ENCODE data around the gene NCKAP5.
"Not testable (repeated sequence)": the region's sequence is repeated elsewhere in the genome, so short reads cannot be mapped to it uniquely, and the experiment has no call there.

NCKAP5 gene

DNA sequence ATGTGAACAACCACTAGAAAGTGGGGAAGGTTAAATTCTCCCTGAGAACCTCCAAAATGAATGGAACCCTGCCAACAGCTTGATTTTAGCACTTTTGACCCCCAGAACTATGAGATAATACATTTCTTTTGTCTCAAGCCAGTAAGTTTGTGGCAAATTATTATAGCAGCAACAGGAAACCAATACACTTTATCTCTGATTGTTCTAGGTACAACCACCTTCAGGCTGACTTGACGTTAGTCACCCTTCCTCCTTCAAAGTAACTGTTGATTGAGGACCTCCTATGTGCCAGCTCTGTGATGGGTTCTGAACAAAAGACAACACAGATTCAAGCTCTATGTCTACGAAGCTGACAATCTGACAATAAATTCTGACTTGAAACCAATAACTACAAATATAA, 318.9 kb downstream of the NCKAP5 start:
- no peak for DNase-seq

DNA sequence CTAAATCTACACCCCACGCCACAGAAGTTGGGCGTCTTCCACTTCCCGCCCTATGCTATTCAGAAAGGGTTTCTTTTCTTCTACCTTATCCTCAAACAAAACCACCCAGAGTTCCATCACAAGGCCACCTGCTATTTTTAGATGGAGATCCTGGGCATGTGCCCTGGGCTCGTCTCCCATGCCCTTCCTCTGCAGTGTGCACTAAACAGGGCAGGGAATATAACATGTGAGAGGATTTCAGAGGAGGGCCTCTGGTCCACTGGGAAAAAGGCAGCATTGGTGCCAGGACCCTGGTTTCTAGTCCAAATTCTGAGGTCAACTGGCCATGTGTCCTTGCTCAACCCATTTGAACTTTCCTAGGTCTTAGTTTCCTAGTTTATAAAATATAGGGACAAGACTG, 320.0 kb downstream of the NCKAP5 start:
- no peak for DNase-seq

DNA sequence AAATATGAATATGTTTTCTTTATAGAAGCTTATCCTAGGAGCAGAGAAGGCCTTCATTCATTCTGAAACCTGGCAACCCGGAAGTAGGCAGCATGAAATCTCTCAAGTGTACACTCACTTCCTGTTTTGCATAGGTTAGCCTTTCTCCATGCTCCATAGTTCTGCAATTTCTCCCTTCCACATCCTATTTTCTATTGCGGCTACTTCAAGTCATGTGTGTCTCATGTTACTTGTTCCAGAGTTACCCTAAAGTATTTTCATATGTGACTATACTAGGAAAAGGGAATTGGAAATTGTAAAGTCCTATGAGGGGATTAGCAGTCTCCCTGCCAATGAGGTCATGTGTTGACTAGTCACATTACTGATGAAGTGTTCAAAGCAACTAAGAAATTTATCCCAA, 320.6 kb downstream of the NCKAP5 start:
- no peak for DNase-seq

DNA sequence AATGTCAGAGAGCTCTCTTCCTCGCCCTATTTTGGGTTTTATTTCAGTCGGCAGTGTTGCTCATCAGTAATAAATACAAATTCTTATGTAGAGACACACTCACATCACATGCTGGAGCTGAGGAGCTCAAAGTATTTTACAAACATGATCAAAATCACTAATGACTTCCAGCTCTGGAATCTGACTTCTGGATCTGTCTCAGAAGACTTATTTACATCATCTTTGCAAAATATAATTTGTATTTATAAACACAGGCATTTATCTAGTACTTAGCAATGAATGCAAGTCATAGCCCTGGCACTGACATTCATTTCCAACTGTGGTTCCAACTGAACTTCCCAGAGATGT, 327.1 kb downstream of the NCKAP5 start:
- no peak for DNase-seq

DNA sequence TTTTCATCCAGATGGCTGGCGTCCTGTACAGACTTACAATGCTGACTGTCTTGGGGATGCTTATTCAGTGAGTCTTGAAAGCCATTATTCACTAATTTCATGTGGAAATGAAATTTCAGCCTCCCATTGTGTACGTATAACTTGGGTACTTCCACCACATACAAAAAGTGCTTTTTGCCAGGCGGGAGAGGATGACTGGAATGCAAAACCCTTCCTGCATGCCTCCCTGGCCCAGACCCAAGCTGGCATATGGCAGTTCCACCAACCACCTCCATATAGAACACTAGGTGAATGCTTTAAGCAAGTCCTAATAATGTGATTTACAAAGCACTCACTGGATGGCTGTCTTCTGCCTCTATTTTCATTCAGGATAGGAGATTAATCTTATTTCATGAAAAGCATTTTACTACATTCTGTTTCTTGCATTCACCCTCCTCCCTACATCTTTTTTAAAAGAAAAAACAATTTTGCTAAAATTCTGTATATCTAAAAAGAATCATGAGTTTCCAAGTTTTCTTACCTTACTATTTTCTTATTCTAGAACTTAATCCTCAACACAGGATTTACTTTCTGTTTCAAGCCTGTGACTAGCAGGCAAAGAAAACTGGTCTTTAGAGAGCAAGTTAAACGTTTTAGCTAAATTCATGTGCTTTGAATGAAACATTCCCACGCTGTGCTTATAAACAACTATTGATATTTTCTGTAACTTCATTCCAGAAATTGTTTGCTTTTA, 327.6 kb downstream of the NCKAP5 start:
- DNase-seq = no peak

DNA sequence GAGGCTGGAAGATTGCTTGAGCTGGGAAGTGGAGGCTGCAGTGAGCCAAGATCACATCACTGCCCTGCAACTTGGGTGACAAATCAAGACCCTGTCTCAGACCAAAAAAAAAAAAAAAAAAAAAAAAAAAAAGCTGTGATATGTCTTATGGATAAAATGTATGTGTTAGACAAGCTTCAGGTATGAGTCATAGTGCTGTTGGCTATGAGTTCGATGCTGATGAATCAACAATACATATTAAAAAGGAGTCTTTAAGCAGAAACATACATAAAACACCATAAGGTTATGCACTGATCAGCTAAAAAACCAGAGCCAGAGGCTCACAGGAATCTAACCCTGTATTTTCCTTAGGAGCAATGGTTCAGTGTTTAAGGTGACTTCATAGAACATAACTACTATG, 332.3 kb downstream of the NCKAP5 start:
- DNase-seq = no peak

DNA sequence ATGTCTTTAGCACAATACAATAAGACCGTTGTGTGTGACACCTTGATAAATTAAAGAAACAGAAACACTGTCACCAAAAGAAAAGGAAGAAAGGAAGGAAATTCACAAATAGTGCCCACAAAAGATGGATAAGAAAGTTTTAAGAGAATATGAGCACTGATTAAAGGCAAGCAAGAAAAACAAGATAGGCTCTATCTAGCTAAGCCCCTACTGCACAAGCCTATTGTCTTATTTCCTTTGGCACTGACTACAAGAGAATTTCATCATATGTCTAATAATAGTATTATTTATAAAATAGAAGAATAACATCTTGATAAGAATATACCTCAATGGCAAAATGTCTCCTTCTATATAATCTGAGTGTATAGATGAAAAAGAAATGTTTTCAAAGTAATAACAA, 335.7 kb downstream of the NCKAP5 start:
- DNase-seq = no peak

DNA sequence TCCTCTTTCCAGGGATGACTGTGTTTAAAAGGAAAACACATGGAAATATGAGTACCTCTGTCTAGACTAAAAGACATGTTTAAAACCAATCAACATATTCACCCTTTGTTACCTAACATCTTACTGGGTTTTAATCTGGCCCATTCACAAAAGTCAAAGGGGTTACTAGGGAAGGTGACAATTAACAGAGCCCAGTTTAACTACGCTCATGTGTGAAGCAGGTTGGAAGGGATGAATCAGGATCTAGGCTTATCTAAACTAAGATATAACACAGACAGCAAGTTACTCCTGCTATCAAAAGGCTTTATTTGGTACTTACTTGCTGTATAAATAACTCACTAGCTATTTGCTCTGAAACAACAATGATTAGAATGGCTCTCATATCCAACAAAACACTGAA, 337.0 kb downstream of the NCKAP5 start:
- no peak for DNase-seq

DNA sequence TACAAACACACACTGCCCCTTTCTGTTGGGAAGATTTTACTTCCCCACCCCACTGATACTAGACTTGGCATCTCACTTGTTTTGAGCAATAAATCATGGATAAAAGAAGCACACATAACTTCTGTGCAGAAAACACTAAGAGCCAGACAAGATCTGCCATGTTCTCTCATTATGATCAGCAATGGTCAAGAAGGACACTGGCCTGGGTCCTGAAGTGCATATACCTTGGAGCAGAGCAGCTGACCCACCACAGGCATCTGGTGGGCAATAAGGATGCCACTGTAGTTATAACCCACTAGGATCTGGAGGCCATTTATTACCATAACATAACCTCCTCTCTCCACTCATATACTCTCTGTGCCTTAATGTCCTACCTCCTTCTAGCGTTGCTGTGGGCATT, 338.3 kb downstream of the NCKAP5 start:
- no peak for DNase-seq

DNA sequence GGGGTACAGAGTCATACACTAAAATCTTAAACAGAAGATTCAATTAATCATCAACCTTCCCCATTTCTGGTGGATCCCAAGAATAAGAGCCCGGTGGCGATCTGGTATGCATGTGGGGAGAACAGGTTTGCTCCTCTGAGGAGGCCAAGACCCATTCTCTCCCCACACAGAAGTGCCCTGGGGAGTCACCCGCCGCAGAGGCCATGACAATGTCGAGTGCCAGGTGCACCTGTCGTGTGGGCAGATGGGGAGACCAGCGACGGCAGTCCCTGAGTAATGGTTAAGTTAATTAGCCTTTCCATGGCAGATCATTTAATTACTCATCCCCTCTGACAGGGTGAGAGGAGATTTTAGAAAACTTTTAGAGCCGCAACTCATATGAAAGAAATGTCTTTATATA, 345.0 kb downstream of the NCKAP5 start:
- DNase-seq = no peak

DNA sequence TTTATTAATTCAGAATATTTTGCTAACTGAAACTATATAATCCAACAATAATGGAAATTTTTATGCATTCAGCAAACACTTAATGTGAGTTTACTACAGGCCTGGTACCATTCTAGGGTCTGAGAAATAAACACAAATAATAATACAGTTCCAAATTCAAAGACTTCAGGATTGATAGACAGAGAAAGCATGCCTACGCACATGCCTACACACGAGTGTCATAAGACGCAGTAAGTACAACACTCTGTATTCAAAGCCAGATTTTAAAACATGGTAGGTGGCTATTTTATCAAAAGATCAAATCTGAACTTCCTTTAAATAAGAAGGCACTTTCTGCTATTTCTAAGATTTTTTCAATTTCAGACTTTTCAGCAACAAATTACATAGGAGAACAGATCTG, 346.9 kb downstream of the NCKAP5 start:
- DNase-seq = no peak

DNA sequence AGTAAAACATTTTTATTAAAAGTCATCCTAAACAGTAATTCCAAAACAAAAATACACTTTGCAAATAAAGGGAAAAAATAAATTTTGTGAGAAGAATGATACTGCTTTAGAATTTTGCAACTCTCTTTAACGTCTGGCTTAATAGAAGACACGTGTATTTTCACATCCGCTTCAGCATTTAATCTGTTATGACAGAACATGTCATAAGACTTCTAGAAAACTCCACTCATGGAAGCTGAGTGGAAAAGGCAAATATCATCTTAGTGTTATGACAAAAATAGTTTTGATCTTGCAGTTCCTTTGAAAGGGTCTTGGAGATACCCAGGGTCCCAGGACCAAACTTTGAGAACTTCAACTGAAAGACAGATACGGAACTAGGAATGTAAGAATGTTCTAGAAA, 350.1 kb downstream of the NCKAP5 start:
- DNase-seq = no peak

DNA sequence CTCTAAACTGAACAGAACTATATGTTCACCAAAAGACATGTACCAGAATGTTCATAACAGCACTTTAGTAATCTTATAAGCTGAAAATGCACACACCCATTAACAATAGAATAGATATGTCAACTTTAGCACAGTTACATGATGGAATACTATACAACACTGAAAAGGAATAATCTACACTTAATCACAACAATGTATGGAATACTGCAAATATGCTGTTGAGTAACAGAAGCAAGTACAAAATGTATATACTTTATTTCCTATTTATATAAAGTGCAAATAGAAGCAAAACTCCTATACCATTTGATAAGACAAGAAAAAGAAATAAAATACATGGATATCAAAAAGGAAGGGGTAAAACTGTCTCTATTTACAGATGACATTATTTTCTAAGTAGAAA, 352.8 kb downstream of the NCKAP5 start:
- DNase-seq = no peak

DNA sequence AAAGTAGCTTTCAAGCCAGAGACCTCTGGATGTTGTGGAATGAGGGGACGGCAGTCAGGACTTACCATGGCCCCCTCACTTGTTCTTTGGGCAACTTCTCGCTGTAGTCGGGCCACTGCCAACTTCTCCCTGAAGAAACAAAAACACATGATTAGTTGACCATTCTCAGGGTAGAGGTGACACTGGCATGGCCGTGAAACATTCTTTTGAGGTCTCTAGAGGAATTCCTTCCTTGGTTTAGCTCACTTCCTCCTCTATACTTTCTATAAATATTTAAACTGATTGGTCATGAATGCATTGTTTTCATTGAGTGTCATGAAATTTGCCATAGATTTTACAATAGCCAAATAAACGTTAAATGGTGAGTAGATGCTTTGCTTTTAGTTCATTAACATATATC, 354.6 kb downstream of the NCKAP5 start:
- DNase-seq = no peak

DNA sequence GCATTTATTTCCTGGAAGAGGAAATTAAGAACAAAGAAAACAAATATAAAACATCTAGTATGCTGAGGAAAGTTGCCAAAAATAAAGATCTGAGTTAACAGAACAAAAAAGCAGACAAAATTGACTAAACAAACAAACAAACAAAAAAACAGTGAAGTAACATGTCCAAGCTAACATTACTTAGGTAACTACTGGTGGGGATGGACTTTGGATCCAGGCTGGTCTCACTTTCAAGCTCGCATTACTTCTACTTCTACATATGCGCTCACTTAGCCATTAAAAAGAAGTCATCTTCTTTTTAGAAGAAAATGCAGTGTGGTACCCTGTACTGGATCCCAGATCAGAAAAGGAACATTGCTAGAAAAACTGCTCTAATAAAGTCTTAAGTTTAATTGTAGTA, 358.9 kb downstream of the NCKAP5 start:
- DNase-seq = no peak

DNA sequence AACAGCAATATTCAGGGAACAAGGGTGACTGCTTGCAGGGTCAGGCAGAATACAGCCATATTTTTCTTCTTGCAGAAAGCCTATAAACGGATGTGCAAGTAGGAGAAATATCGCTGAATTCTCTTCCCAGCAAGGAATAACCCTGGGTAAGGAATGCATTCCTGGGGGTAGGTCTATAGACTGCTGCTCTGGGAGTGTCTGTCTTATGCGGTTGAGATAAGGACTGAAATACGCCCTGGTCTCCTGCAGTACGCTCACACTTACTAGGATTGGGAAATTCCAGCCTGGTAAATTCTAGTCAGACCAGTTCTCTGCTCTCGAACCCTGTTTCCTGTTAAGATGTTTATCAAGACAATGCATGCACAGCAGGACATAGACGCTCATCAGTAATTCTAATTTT, 361.6 kb downstream of the NCKAP5 start:
- DNase-seq = not testable (repeated sequence)

DNA sequence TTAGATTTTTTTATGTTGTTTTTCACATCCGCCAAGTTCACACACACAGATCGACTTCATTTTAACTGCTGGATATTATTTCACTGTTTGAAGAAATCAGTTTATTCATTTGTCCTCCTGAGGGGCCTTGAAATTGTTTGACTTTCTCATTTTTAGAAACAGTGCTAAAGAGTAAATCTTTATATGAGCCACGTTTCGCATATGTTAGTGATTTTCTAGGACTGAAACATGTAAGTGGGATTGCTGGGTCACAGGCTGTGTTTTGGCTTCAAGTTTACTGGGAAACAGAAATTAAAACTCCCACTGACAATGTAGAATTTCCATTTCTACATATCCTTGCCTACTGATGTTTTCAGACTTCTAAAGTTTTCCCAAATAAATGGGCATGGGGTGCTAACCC, 363.8 kb downstream of the NCKAP5 start:
- no peak for DNase-seq

DNA sequence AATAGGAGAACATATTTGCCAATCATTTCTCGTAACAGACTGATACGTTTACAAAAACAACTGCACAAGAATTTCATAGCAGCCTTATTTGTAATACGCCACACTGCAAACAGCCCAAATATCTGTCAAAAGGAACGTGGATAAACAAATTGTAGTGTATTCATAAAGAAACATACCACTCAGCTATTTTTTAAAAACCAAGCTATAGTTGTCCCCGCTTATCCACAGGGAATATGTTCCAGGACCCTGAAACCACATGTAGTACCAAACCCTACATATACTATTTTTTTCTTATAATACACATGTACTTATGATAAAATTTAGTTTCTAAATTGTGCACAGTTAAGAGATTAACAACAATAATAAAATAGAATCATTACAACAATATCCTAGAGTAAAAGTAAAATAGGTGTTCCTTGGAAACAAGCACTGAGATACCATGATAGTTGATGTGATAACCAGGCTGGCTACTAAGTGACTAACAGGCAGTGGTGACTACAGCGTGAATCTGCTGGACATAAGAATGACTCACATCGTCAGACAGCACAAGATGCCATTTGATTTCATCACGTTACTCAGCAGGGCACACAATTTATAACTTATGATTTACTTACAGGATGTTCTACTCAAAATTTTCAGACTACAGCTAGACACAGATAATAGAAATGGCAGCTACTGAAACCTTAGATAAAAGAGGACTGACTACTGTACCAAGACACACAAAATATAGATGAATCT, 367.4 kb downstream of the NCKAP5 start:
- no peak for DNase-seq

DNA sequence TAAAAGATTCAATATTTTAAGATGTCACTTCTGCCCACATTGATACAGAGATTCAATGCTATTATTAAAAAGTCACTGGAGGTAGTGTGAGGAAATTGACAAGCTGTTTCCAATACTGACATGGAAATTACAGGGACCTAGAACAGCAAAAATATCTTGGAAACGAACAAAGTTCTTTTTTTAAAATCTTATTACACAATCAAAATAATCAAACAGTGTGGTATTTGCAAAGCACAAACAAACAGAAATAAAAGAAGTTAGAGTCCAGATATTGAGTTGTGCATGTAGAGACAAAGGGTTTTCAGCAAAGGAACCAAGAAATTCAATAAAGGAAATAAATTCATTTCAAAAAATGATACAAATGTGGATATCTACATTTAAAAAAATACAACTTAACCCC, 369.6 kb downstream of the NCKAP5 start:
- DNase-seq = no peak

DNA sequence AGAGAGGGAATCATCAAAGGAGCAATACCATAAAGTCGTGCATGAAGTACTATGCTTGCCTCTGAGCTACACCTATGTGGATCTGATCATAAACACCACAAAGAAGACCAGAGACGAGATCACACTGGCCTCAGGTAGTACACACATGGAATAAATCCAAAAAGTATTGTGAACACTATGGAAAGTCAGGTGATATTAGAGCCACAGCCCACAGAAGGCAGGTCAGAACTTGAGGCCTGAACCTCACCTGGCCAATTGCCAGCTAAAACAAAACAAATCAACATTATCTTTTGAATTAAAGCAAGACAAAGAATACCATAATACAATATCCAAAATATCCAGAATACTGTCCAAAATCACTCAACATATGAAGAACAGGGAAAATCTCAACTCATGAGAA, 371.1 kb downstream of the NCKAP5 start:
- DNase-seq = no peak

DNA sequence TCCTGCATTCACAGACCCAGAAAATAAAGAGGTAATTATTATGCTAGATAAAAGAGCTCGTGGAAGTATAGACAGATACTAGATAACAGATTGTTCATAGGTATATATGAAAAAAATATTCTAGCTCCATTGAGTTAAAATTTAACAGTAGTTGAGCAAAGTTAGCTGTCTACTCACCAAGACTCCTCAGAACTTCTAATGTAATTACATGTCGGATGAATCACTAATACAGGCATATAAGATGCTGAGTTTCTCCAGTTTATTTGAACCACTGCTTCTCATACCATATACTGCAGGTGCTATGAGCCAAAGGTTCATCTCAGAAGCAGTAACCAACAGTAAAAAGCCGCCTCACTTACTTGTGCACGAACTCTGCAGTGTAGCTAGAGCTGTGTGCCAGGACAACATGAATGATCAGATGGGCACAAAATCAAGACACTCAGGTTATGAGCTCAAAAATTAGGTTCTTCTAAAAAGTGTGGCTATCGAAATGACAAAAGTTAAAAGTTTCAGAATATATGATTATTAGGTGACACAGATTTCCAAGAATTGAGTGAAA, 373.4 kb downstream of the NCKAP5 start:
- DNase-seq = no peak

DNA sequence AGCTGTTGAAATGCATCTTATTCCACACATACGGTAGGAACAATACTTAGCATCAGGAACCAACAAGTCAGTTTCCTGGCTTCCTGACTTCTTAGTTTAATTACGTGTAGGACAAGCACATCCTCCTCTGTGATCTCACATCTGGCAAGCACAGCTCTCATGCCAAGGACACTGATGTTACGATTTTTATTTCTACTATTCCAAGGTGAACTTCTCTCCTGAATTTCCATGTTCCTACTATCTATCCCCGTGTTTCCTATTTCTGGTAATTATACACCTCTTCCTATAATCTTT, 374.0 kb downstream of the NCKAP5 start:
- no peak for DNase-seq

DNA sequence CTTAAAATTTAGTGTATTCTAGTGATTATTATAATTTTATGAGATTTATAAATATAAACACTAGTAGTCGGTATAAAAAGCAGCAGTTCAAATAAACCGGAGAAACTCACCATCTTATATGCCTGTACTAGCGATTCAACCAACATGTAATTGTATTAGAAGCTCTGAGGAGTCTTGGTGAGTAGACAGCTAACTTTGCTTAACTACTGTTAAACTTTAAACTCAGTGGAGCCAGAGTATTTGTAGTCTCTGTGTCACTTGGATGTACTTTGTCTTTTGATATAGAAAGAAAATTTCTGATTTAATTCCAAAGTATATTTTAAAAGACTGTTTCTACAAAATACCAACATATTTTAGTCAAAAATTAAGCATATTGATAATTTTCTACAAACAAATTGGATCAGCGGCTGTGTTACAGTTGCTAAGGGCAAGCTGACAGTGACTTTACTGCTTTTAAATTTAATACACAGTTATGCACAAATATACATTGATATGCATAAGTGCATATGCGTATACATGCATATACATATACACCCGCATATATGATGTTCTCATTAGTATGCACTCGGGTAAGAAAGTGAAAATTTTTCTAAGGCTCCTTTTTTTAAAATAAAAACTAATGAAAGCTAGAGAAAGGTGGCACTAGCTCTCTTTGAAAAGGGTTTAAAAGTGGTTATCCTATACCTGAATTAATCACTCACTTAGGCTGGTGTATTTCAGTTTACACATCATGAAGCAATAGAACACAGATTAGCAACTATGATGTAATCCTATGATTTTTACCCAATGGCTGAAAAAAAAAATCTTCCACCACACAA, 374.5 kb downstream of the NCKAP5 start:
- no peak for DNase-seq

DNA sequence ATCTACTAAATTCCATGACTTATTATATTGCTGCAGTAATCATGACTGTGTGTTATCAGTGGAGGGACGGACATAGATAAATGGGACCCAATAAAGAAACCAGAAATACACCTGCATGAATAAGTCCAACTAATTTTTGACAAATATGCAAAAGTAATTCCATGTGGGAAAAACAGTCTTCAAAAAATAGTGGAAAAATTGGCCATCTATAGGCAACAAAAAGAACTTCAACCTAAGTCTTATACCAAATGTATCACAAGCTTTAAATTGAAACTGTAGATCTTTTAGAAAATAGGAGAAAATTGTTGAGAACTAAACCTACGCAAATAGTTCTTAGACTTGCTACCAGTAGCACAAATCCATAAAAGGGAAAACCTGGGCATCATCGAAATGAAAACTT, 376.2 kb downstream of the NCKAP5 start:
- DNase-seq = no peak

Measured in NCI-H446 (cell line).